ENCODE data around the gene TTLL13. TPM values are rescaled to one million over a fixed set of nuclear protein-coding genes. Genes with fewer than 3 reads are reported as not detected.

TTLL13 gene
- total and polyA plus RNA-seq, 2 of the 8 experiments (the other 6 are each of a cell fraction or from before 2014, with no cell fraction given) = 0.03 TPM; not detected in 1

DNA sequence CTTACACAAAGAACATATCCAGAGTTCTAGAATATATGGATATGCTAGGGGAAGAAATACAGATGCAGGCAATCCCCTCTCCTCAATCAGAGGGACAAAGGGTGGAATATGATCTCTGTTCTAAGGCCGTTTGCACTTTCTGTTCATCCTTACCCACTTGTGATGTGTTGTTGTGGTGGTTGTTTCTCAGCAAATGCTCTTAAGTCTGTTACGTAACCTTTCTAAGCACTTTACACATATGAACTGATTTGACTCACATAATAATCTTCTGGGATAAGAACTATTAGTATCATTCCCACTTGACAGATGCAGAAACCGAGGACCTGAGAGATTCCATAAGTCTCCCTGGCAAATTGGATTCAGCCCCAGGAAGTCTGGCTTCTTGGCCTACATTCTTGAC lies 56.6 kb downstream of the TTLL13 start:
- Histone ChIP-seq H3K23me2 (ENCODE audit: low read depth, low read length) (no peaks in the 10 kb centered on the region; the same call in 1 of the 2 replicates), H3K4ac (replicated peaks; ENCODE audit: insufficient read length, low read depth, low read length) (no peak overlapping the region), H3K4me2 (ENCODE audit: insufficient read depth in 1 of 2, low read depth in 2 of 2, low read length in 2 of 2) (no peak overlapping the region), H3K27ac (ENCODE audit: low read depth, low read length) (no peak overlapping the region), H3K56ac (replicated peaks; ENCODE audit: insufficient read length, low read depth, low read length) (no peak overlapping the region), H3K9ac (replicated peaks in 1 of 4; ENCODE audit: extremely low read depth in 1 of 4, low read depth in 3 of 4, low read length in 3 of 4) (no peak overlapping the region), H2BK5ac (ENCODE audit: low read depth, low read length) (no peak overlapping the region), H3K36me3 (ENCODE audit: control insufficient read depth in 2 of 4, insufficient read depth in 4 of 4, low read length in 3 of 4) (no peaks in the 10 kb centered on the region), H3K9me3 (ENCODE audit: insufficient read depth in 2 of 2, low read depth in 1 of 2, low read length in 1 of 2) (no peaks in the 10 kb centered on the region), H4K5ac (ENCODE audit: insufficient read length, low read depth, low read length) (no peak overlapping the region), H3K79me1 (ENCODE audit: low read depth, low read length) (no peaks in the 10 kb centered on the region), H2BK20ac (ENCODE audit: low read length) (no peak overlapping the region), H4K91ac (replicated peaks; ENCODE audit: insufficient read length, low read length) (no peak overlapping the region), H3K23ac (ENCODE audit: insufficient read length) (no peak overlapping the region), H4K20me1 (replicated peaks in 1 of 2; ENCODE audit: control insufficient read depth in 1 of 2, insufficient read depth in 2 of 2, low read length in 2 of 2) (no peaks in the 10 kb centered on the region), H2AK5ac (ENCODE audit: low read depth, low read length) (no peak overlapping the region), H4K8ac (ENCODE audit: extremely low read depth, insufficient read depth, low read length) (no peak overlapping the region), H3K27me3 (replicated peaks in 1 of 4; ENCODE audit: control insufficient read depth in 3 of 4, extremely low read depth in 1 of 4, insufficient read depth in 3 of 4, low read length in 3 of 4) (no peaks in the 10 kb centered on the region), H3K4me1 (replicated peaks in 1 of 4; ENCODE audit: control insufficient read depth in 3 of 4, insufficient read depth in 4 of 4, low read length in 3 of 4) (peaks cover 0 to 4% (median 0%) of the 10 kb centered on the region in 4 experiments; a peak in 4 of 7 replicates), H2BK12ac (ENCODE audit: low read depth, low read length) (no peak overlapping the region), H3K4me3 (ENCODE audit: extremely low read depth in 1 of 4, insufficient read depth in 2 of 4, low read depth in 3 of 4, low read length in 4 of 4) (no peak overlapping the region), H2BK120ac (replicated peaks; ENCODE audit: low read depth, low read length) (no peak overlapping the region), H3K18ac (ENCODE audit: extremely low read depth, low read length) (no peak overlapping the region), H3K14ac (ENCODE audit: insufficient read length) (no peak overlapping the region), H2BK15ac (ENCODE audit: low read length) (no peak overlapping the region), H3K79me2 (ENCODE audit: control insufficient read depth in 1 of 2, insufficient read depth in 2 of 2, low read length in 2 of 2) (no peaks in the 10 kb centered on the region), H2AFZ (ENCODE audit: low read length) (no peak overlapping the region)
- FAIRE-seq (no peak), DNase-seq (ENCODE audit: low read depth in 1 of 2, low spot score in 2 of 2) (no peak)
- CTCF ChIA-PET (ENCODE audit: partially characterized antibody) = interaction anchor here (0.6 to 7.3 kb wide), 8 partner anchors 10 to 505 kb away, joined by 3 to 42 read pairs (median 6); no protein-coding TSS in a partner anchor
- TF ChIP-seq TAF1 (IDR thresholded peaks at IDR 0.05; ENCODE audit: low read depth, low read length) (no peak), BRCA1 (IDR thresholded peaks at IDR 0.05; ENCODE audit: low read depth, low read length) (no peak), GTF2F1 (IDR thresholded peaks at IDR 0.05; ENCODE audit: borderline replicate concordance, low read depth, low read length) (no peak), TBP (IDR thresholded peaks at IDR 0.05; ENCODE audit: low read depth, low read length) (no peak), SIN3A (conservative IDR thresholded peaks at IDR 0.05 in 1 of 2, IDR thresholded peaks at IDR 0.05 in 1 of 2; ENCODE audit: low read depth in 1 of 2, low read length in 2 of 2) (no peak), RFX5 (IDR thresholded peaks at IDR 0.05; ENCODE audit: borderline replicate concordance, low read depth, low read length) (no peak), ZNF274 (IDR thresholded peaks at IDR 0.05; ENCODE audit: borderline replicate concordance, extremely low read depth, low read length) (no peak), JUND (IDR thresholded peaks at IDR 0.05; ENCODE audit: low read length) (no peak), CHD1 (IDR thresholded peaks at IDR 0.05; ENCODE audit: low read depth, low read length) (no peak), BACH1 (IDR thresholded peaks at IDR 0.05; ENCODE audit: low read length) (no peak), MAFK (IDR thresholded peaks at IDR 0.05; ENCODE audit: low read depth, low read length) (no peak)
- POLR2A ChIA-PET (ENCODE audit: partially characterized antibody) = no interaction called here
- 93% methylated on average over 3 of the region's 3 CpGs; no CpG with 5 or more reads in 1 of the 2 experiments for WGBS, 2 experiments (ENCODE audit: extremely low coverage in 1 of 2, insufficient coverage in 1 of 2, insufficient read length in 1 of 2, insufficient replicate concordance in 2 of 2, low coverage in 1 of 2, low lambda C conversion rate in 2 of 2, missing lambda C conversion rate in 1 of 2)
